Measurements from ENCODE around the gene ADGRL3. TPM values are rescaled to one million over a fixed set of nuclear protein-coding genes. Genes with fewer than 3 reads are reported as not detected.

Gene ADGRL3
- total RNA-seq, result 10 to 100 TPM; 48.0 to 54.3 TPM
- long read RNA-seq, donor 1, partial matches to known transcripts, result 4 of 12 reads
- long read RNA-seq, donor 1, other reads (novel, unspliced or antisense), result 8 of 12 reads
- long read RNA-seq, donor 2, partial matches to known transcripts, result 1 of 7 reads
- long read RNA-seq, donor 2, other reads (novel, unspliced or antisense), result 6 of 7 reads

- DNase-seq (ENCODE audit: low spot score), result peak; percentile 83
- intact Hi-C loops (cut with DNase I), result no loop called here
These were observed at the start of gene ADGRL3 for GRCh38 chr4:61200187-61200915. ADGRL3 (plus strand) TSS chr4:61200326.

- intact Hi-C loops (cut with DNase I), result no loop called here
- no peak for DNase-seq (ENCODE audit: low spot score)
These were observed 47.7 kb upstream of the ADGRL3 start for GRCh38 chr4:61152433-61152832.

GRCh38 chr4:61160478-61160877, 39.6 kb upstream of the ADGRL3 start:
- DNase-seq (ENCODE audit: low spot score), result no peak
- intact Hi-C loops (cut with DNase I), result no loop called here

GRCh38 chr4:61162116-61162515, 38.0 kb upstream of the ADGRL3 start:
- intact Hi-C loops (cut with DNase I), result no loop called here
- DNase-seq (ENCODE audit: low spot score), result no peak

- no peak for DNase-seq (ENCODE audit: low spot score)
- intact Hi-C loops (cut with DNase I), result no loop called here
These were observed 26.3 kb upstream of the ADGRL3 start for GRCh38 chr4:61173799-61174198.

GRCh38 chr4:61175495-61175894, 24.6 kb upstream of the ADGRL3 start:
- DNase-seq (ENCODE audit: low spot score), result no peak

GRCh38 chr4:61177367-61177766, 22.8 kb upstream of the ADGRL3 start:
- intact Hi-C loops (cut with DNase I), result no loop called here
- no peak for DNase-seq (ENCODE audit: low spot score)

More at GRCh38 chr4:61175495-61175894, 24.6 kb upstream of the ADGRL3 start:
- intact Hi-C loops (cut with DNase I), result no loop called here

GRCh38 chr4:61180405-61180804, 19.7 kb upstream of the ADGRL3 start:
- intact Hi-C loops (cut with DNase I), result no loop called here
- DNase-seq (ENCODE audit: low spot score), result no peak

- no peak for DNase-seq (ENCODE audit: low spot score)
- intact Hi-C loops (cut with DNase I), result no loop called here
These were observed 17.2 kb upstream of the ADGRL3 start for GRCh38 chr4:61182915-61183314.

- intact Hi-C loops (cut with DNase I), result no loop called here
These were observed 14.8 kb upstream of the ADGRL3 start for GRCh38 chr4:61185288-61185687.

GRCh38 chr4:61192392-61192791, 7.7 kb upstream of the ADGRL3 start:
- no peak for DNase-seq (ENCODE audit: low spot score)
- intact Hi-C loops (cut with DNase I), result no loop called here

More at GRCh38 chr4:61185288-61185687, 14.8 kb upstream of the ADGRL3 start:
- no peak for DNase-seq (ENCODE audit: low spot score)

- intact Hi-C loops (cut with DNase I), result no loop called here
- no peak for DNase-seq (ENCODE audit: low spot score)
These were observed 6.3 kb upstream of the ADGRL3 start for GRCh38 chr4:61193863-61194262.

- intact Hi-C loops (cut with DNase I), result no loop called here
- no peak for DNase-seq (ENCODE audit: low spot score)
These were observed 5.6 kb upstream of the ADGRL3 start for GRCh38 chr4:61194571-61194970.

- intact Hi-C loops (cut with DNase I), result no loop called here
- no peak for DNase-seq (ENCODE audit: low spot score)
These were observed 5.0 kb upstream of the ADGRL3 start for GRCh38 chr4:61195101-61195500.

GRCh38 chr4:61198686-61199085, 1.4 kb upstream of the ADGRL3 start:
- no peak for DNase-seq (ENCODE audit: low spot score)
- intact Hi-C loops (cut with DNase I), result no loop called here

- DNase-seq (ENCODE audit: low spot score), result no peak
- intact Hi-C loops (cut with DNase I), result no loop called here
These were observed 296 bp upstream of the ADGRL3 start for GRCh38 chr4:61199873-61200186.

- no peak for DNase-seq (ENCODE audit: low spot score)
- intact Hi-C loops (cut with DNase I), result no loop called here
These were observed 895 bp downstream of the ADGRL3 start for GRCh38 chr4:61200916-61201526.

- intact Hi-C loops (cut with DNase I), result no loop called here
- DNase-seq (ENCODE audit: low spot score), result no peak
These were observed 1.4 kb downstream of the ADGRL3 start for GRCh38 chr4:61201561-61201960.

GRCh38 chr4:61201961-61202637, 2.0 kb downstream of the ADGRL3 start:
- intact Hi-C loops (cut with DNase I), result no loop called here
- DNase-seq (ENCODE audit: low spot score), result peak; percentile 79

GRCh38 chr4:61202638-61203435, 2.7 kb downstream of the ADGRL3 start:
- DNase-seq (ENCODE audit: low spot score), result no peak
- intact Hi-C loops (cut with DNase I), result no loop called here
